CD8-positive, alpha-beta memory T cell (primary cell): ENCODE data around the gene NKAIN2. TPM values are rescaled to one million over a fixed set of nuclear protein-coding genes. Genes with fewer than 3 reads are reported as not detected.

Experiments
- CTCF ChIA-PET: fragments of 350-600 bp; sonication (Branson Sonifier 250); formaldehyde crosslinking; loops from one replicate; lab custom pipeline; 2021; ENCODE audit warnings: antibody characterized with exemption; lab: Charles Lee
- POLR2A ChIA-PET: fragments of 350-600 bp; sonication (Branson Sonifier 250); formaldehyde crosslinking; loops from one replicate; lab custom pipeline; 2021; ENCODE audit warnings: antibody characterized with exemption; lab: Charles Lee
- DNase-seq, 5 donors: peaks; one replicate each; pipeline versions ENCODE4 v3.0.0 to v3.0.0-alpha.2; 2020 to 2022; ENCODE audit warnings: mixed read lengths in 1 of 5
- H3K27ac ChIP-seq: one replicate; pipeline ENCODE4 v1.7.0; 2013; ENCODE audit warnings: low read depth, mild to moderate bottlenecking, low read length, moderate library complexity
- H3K27me3 ChIP-seq: 2 replicates; pipeline ENCODE4 v1.7.0; 2013; ENCODE audit warnings: low read length, mild to moderate bottlenecking; ENCODE audit not compliant: insufficient read depth, poor library complexity, severe bottlenecking
- H3K36me3 ChIP-seq: 2 replicates; pipeline ENCODE4 v1.7.0; 2013; ENCODE audit warnings: mild to moderate bottlenecking, low read length, moderate library complexity; ENCODE audit not compliant: insufficient read depth
- H3K4me1 ChIP-seq: 2 replicates; pipeline ENCODE4 v1.7.0; 2013; ENCODE audit warnings: mild to moderate bottlenecking, low read length, moderate library complexity; ENCODE audit not compliant: insufficient read depth
- H3K4me3 ChIP-seq: 2 replicates; pipeline ENCODE4 v1.7.0; 2013; ENCODE audit warnings: mild to moderate bottlenecking, low read length
- H3K9me3 ChIP-seq: 2 replicates; pipeline ENCODE4 v1.7.0; 2013; ENCODE audit warnings: mild to moderate bottlenecking, low read length
- H3K27ac Mint-ChIP-seq, 8 donors: one replicate each; pipeline ENCODE4 v1.8.0; 2020 to 2021; ENCODE audit warnings: mixed read lengths in 8 of 8, mild to moderate bottlenecking in 6 of 8, inconsistent platforms in 3 of 8, moderate library complexity in 3 of 8
- H3K27me3 Mint-ChIP-seq, 2 donors: one replicate each; pipeline ENCODE4 v1.8.0; 2020 to 2021; ENCODE audit warnings: mixed read lengths in 2 of 2, mild to moderate bottlenecking in 1 of 2, moderate library complexity in 1 of 2
- H3K36me3 Mint-ChIP-seq, 3 donors: one replicate each; pipeline ENCODE4 v1.8.0; 2020 to 2021; ENCODE audit warnings: mixed read lengths in 3 of 3, inconsistent platforms in 1 of 3, mild to moderate bottlenecking in 1 of 3
- H3K4me1 Mint-ChIP-seq, 3 donors: one replicate each; pipeline ENCODE4 v1.8.0; 2020 to 2021; ENCODE audit warnings: mixed read lengths in 3 of 3, inconsistent platforms in 1 of 3, mild to moderate bottlenecking in 1 of 3
- H3K4me3 Mint-ChIP-seq, 7 donors: one replicate each; pipeline ENCODE4 v1.8.0; 2020 to 2021; ENCODE audit warnings: mixed read lengths in 7 of 7, mild to moderate bottlenecking in 6 of 7, moderate library complexity in 4 of 7, inconsistent platforms in 2 of 7
- H3K9me3 Mint-ChIP-seq, 5 donors: one replicate each; pipeline ENCODE4 v1.8.0; 2020 to 2022; ENCODE audit warnings: mixed read lengths in 5 of 5, mild to moderate bottlenecking in 3 of 5, moderate library complexity in 2 of 5, inconsistent platforms in 1 of 5
- polyA plus RNA-seq: library from polyadenylated mRNA; unstranded; fragments of 300-500 nt; fragmentation: Illumina TruSeq; gene quantifications from one replicate; pipeline ENCODE4 v1.2.3, GENCODE V29; 2021
- total RNA-seq, 2 experiments: library from RNA; stranded (reverse); gene quantifications; one replicate each; pipeline ENCODE4 v1.2.3, GENCODE V29; 2021

NKAIN2 gene
- total and polyA plus RNA-seq, 3 experiments from 2014 or later, result not detected

DNA sequence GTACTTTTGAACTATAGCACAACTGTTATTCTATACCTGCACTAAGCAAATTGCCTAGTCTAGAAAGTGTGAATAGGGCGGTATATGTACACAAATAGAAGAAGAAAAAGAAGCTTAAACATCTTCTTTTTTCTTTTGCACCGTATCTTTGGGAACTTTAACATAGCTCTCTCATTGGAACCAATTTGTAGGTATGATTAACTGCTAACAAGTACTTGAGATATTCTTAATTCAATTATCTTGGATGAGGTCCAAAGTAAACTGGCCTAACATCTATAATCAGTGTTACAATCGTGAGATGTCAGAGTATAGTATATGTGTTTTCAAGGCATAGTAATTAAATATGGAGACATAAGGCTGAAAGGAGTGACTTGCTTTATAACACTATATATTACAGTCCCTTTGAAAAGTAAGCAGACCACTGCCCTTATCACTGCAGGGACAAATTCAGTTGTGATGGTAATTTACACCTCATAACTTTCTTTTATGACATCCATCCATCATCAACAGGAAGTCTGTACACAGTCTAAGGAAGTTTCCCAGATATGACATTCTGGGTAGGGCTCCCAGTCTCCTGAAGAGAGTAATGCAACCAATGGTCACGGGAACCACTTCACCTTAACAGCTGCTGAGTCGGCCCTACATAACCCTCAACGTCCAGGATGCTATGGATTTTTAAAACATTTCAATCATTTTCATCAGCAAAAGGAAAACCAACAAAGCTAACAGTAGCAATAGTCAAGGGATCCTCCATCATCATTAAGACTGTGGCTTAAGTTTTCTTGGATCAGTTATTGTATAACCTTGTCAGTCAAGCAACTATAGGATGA lies 37.6 kb downstream of the NKAIN2 start:
- Histone ChIP-seq H3K36me3 (no peaks in the 10 kb centered on the region), H3K4me1 (no peaks in the 10 kb centered on the region), H3K27ac (no peak overlapping the region), H3K9me3 (no peaks in the 10 kb centered on the region), H3K27me3 (no peaks in the 10 kb centered on the region), H3K4me3 (no peak overlapping the region)
- Mint-ChIP-seq H3K9me3 (peaks cover 0 to 4% (median 0%) of the 10 kb centered on the region in 5 donors), H3K27me3 (no peaks in the 10 kb centered on the region), H3K36me3 (no peaks in the 10 kb centered on the region), H3K4me3 (no peak overlapping the region), H3K4me1 (no peaks in the 10 kb centered on the region), H3K27ac (no peak overlapping the region)
- POLR2A ChIA-PET, result no interaction called here
- no peak for DNase-seq
- CTCF ChIA-PET, result no interaction called here

- H3K27ac ChIP-seq, result no peak overlapping the region
- no peaks in the 10 kb centered on the region for H3K4me1 ChIP-seq
- Mint-ChIP-seq H3K27ac (no peak overlapping the region), H3K27me3 (no peaks in the 10 kb centered on the region), H3K4me3 (no peak overlapping the region), H3K9me3 (peaks cover 0 to 2% (median 0%) of the 10 kb centered on the region in 5 donors), H3K4me1 (no peaks in the 10 kb centered on the region), H3K36me3 (no peaks in the 10 kb centered on the region)
- H3K27me3 ChIP-seq, result no peaks in the 10 kb centered on the region
- ChIA-PET POLR2A (no interaction called here), CTCF (no interaction called here)
- no peaks in the 10 kb centered on the region for H3K36me3 ChIP-seq
- H3K9me3 ChIP-seq, result no peaks in the 10 kb centered on the region
- no peak overlapping the region for H3K4me3 ChIP-seq
- DNase-seq, result no peak
Observed at GRCh38 chr6:123844011-123844410, 40.3 kb downstream of the NKAIN2 start.

- Mint-ChIP-seq H3K4me1 (no peaks in the 10 kb centered on the region), H3K4me3 (no peak overlapping the region), H3K27ac (no peak overlapping the region), H3K36me3 (no peaks in the 10 kb centered on the region), H3K27me3 (no peaks in the 10 kb centered on the region), H3K9me3 (peaks cover 0 to 4% (median 2%) of the 10 kb centered on the region in 5 donors)
- Histone ChIP-seq H3K27me3 (no peaks in the 10 kb centered on the region), H3K9me3 (no peaks in the 10 kb centered on the region), H3K36me3 (no peaks in the 10 kb centered on the region), H3K4me1 (no peaks in the 10 kb centered on the region), H3K4me3 (no peak overlapping the region), H3K27ac (no peak overlapping the region)
- CTCF ChIA-PET, result no interaction called here
- POLR2A ChIA-PET, result no interaction called here
- DNase-seq, result no peak
Observed at GRCh38 chr6:123848347-123848746, 44.7 kb downstream of the NKAIN2 start.

- Mint-ChIP-seq H3K36me3 (no peaks in the 10 kb centered on the region), H3K27ac (no peak overlapping the region), H3K9me3 (peaks cover 0 to 4% (median 2%) of the 10 kb centered on the region in 5 donors), H3K27me3 (no peaks in the 10 kb centered on the region), H3K4me1 (no peaks in the 10 kb centered on the region), H3K4me3 (no peak overlapping the region)
- ChIA-PET CTCF (no interaction called here), POLR2A (no interaction called here)
- no peaks in the 10 kb centered on the region for H3K36me3 ChIP-seq
- DNase-seq, result no peak
- no peaks in the 10 kb centered on the region for H3K27me3 ChIP-seq
- H3K9me3 ChIP-seq, result no peaks in the 10 kb centered on the region
- H3K4me1 ChIP-seq, result no peaks in the 10 kb centered on the region
- no peak overlapping the region for H3K27ac ChIP-seq
- H3K4me3 ChIP-seq, result no peak overlapping the region
Observed at GRCh38 chr6:123849406-123849805, 45.7 kb downstream of the NKAIN2 start.

DNA sequence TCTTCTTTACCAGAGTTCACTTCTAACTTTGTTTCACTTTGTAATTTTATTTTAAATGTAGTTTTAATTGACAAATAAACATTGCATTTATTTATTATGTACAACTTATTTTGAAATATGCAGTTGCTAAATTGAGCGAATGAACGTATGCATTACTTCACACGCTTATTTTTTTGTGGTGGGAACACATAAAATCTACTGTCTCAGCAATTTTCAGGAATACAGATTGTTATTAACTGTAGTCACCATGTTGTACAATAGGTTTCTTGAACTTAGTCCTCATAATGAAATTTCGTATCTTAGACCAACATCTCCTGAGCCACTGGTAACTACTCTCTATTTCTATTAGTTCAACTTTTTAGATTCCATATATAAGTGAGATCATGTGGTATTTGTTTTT lies 46.9 kb downstream of the NKAIN2 start:
- Histone ChIP-seq H3K9me3 (no peaks in the 10 kb centered on the region), H3K4me1 (no peaks in the 10 kb centered on the region), H3K4me3 (no peak overlapping the region), H3K27ac (no peak overlapping the region), H3K36me3 (no peaks in the 10 kb centered on the region), H3K27me3 (no peaks in the 10 kb centered on the region)
- no peak for DNase-seq
- no peak overlapping the region for H3K4me3 Mint-ChIP-seq
- H3K9me3 Mint-ChIP-seq, result peaks cover 0 to 4% (median 2%) of the 10 kb centered on the region in 5 donors
- ChIA-PET CTCF (no interaction called here), POLR2A (no interaction called here)
- no peak overlapping the region for H3K27ac Mint-ChIP-seq
- no peaks in the 10 kb centered on the region for H3K4me1 Mint-ChIP-seq
- no peaks in the 10 kb centered on the region for H3K36me3 Mint-ChIP-seq
- no peaks in the 10 kb centered on the region for H3K27me3 Mint-ChIP-seq

DNA sequence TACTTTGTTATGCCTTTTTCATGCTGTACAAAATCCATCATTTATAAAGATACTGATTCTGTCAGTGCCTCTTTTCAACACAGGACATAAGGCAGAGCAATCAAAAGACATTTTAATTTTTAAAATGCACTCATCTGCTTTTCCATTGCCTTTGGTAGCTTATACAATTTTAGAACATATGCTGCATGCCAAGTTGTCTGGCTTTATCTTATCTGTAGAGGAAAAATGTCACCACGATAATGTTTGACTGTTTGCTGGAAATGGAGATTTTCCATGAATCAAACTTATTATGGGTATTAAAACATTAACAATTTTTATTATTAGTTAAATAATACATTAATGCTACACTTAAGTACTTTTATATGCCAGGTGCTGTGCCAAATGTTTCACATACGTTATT lies 50.5 kb downstream of the NKAIN2 start:
- peaks cover 0 to 4% (median 2%) of the 10 kb centered on the region in 5 donors for H3K9me3 Mint-ChIP-seq
- no peaks in the 10 kb centered on the region for H3K27me3 Mint-ChIP-seq
- Histone ChIP-seq H3K4me1 (no peaks in the 10 kb centered on the region), H3K9me3 (no peaks in the 10 kb centered on the region), H3K27me3 (no peaks in the 10 kb centered on the region), H3K4me3 (no peak overlapping the region), H3K27ac (no peak overlapping the region), H3K36me3 (no peaks in the 10 kb centered on the region)
- no peak for DNase-seq
- H3K36me3 Mint-ChIP-seq, result no peaks in the 10 kb centered on the region
- CTCF ChIA-PET, result no interaction called here
- no peaks in the 10 kb centered on the region for H3K4me1 Mint-ChIP-seq
- POLR2A ChIA-PET, result no interaction called here
- H3K27ac Mint-ChIP-seq, result no peak overlapping the region
- H3K4me3 Mint-ChIP-seq, result no peak overlapping the region

DNA sequence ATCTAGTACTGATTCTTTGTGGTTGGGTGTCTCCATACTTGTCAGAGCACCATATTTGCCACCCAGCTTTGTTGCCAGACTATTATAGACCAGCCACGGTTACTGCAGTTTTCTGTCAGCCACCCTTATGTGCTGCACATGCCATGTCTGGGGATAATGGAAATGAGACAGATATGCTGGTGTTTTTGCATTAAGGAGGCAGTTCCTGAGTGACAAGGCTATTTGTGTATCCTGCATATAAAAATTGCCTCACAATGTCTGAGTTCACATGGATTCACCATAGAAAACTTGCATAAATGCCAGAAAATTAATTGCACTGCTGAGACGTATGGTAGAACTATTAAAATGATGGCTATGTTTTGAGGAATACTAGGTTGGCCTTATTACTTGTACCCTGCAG lies 51.8 kb downstream of the NKAIN2 start:
- Histone ChIP-seq H3K4me3 (no peak overlapping the region), H3K9me3 (no peaks in the 10 kb centered on the region), H3K27me3 (no peaks in the 10 kb centered on the region), H3K4me1 (no peaks in the 10 kb centered on the region), H3K36me3 (no peaks in the 10 kb centered on the region), H3K27ac (no peak overlapping the region)
- no peak overlapping the region for H3K4me3 Mint-ChIP-seq
- ChIA-PET CTCF (no interaction called here), POLR2A (no interaction called here)
- H3K27me3 Mint-ChIP-seq, result no peaks in the 10 kb centered on the region
- H3K36me3 Mint-ChIP-seq, result no peaks in the 10 kb centered on the region
- no peak for DNase-seq
- no peaks in the 10 kb centered on the region for H3K4me1 Mint-ChIP-seq
- H3K27ac Mint-ChIP-seq, result no peak overlapping the region
- H3K9me3 Mint-ChIP-seq, result peaks cover 0 to 4% (median 2%) of the 10 kb centered on the region in 5 donors

- POLR2A ChIA-PET, result no interaction called here
- H3K36me3 Mint-ChIP-seq, result no peaks in the 10 kb centered on the region
Observed at GRCh38 chr6:123859291-123859690, 55.6 kb downstream of the NKAIN2 start.

More at GRCh38 chr6:123859291-123859690, 55.6 kb downstream of the NKAIN2 start:
- no peaks in the 10 kb centered on the region for H3K27me3 ChIP-seq
- no peaks in the 10 kb centered on the region for H3K4me1 ChIP-seq
- Mint-ChIP-seq H3K27me3 (no peaks in the 10 kb centered on the region), H3K4me3 (no peak overlapping the region), H3K9me3 (peaks cover 0 to 4% (median 0%) of the 10 kb centered on the region in 5 donors), H3K27ac (no peak overlapping the region), H3K4me1 (no peaks in the 10 kb centered on the region)
- H3K27ac ChIP-seq, result no peak overlapping the region
- DNase-seq, result no peak
- H3K36me3 ChIP-seq, result no peaks in the 10 kb centered on the region
- H3K4me3 ChIP-seq, result no peak overlapping the region
- CTCF ChIA-PET, result no interaction called here
- H3K9me3 ChIP-seq, result no peaks in the 10 kb centered on the region
